SK-N-SH treated with all-trans-retinoic acid at 6 μM for 48 hours (cell line): ENCODE data around the gene ABCC4.

Source experiments
- ATAC-seq: fragments of 200-7000 bp; cut with Tn5 transposase; 3 replicates; pipeline ENCODE4 v1.9.1; 2020; ENCODE audit warnings: mild to moderate bottlenecking, moderate library complexity
- ARNTL ChIP-seq: fragments of 450-650 bp; formaldehyde crosslinking; IDR thresholded peaks from 2 replicates; pipeline ENCODE4 v1.5.0; 2020; ENCODE audit warnings: low read depth, mild to moderate bottlenecking, moderate library complexity, borderline replicate concordance
- BACH2 ChIP-seq: fragments of 250-450 bp; sonication (Bioruptor Pico); IDR thresholded peaks from 2 replicates; pipeline ENCODE4 v1.9.0; 2021; ENCODE audit warnings: mild to moderate bottlenecking, borderline replicate concordance
- CREB5 ChIP-seq: fragments of 250-450 bp; sonication (Bioruptor Pico); IDR thresholded peaks from 2 replicates; pipeline ENCODE4 v1.5.1; 2020; ENCODE audit warnings: low read depth, mild to moderate bottlenecking, moderate library complexity
- CSDC2 ChIP-seq: fragments of 250-450 bp; sonication (Bioruptor Pico); IDR thresholded peaks from 2 replicates; pipeline ENCODE4 v1.5.0; 2020; ENCODE audit warnings: mild to moderate bottlenecking, moderate library complexity
- ESRRG ChIP-seq: fragments of 250-450 bp; sonication (Bioruptor Pico); IDR thresholded peaks from 2 replicates; pipeline ENCODE4 v1.6.1; 2021; ENCODE audit warnings: mild to moderate bottlenecking
- GLIS3 ChIP-seq: fragments of 250-450 bp; sonication (Bioruptor Pico); IDR thresholded peaks from 2 replicates; pipeline ENCODE4 v1.5.0; 2020; ENCODE audit warnings: mild to moderate bottlenecking, moderate library complexity
- ISL1 ChIP-seq: fragments of 250-450 bp; sonication (Bioruptor Pico); IDR thresholded peaks from 2 replicates; pipeline ENCODE4 v2.1.2; 2022; ENCODE audit warnings: mild to moderate bottlenecking, moderate library complexity
- OSR1 ChIP-seq: fragments of 250-450 bp; sonication (Bioruptor Pico); IDR thresholded peaks from 2 replicates; pipeline ENCODE4 v1.8.0; 2022; ENCODE audit warnings: moderate library complexity, mild to moderate bottlenecking, inconsistent platforms
- POU6F1 ChIP-seq: fragments of 250-450 bp; sonication (Bioruptor Pico); IDR thresholded peaks from 2 replicates; pipeline ENCODE4 v1.8.0; 2021; ENCODE audit warnings: low read depth, mild to moderate bottlenecking, moderate library complexity, borderline replicate concordance
- PPARA ChIP-seq: fragments of 250-450 bp; sonication (Bioruptor Pico); IDR thresholded peaks from 2 replicates; pipeline ENCODE4 v1.5.0; 2020; ENCODE audit warnings: mild to moderate bottlenecking, borderline replicate concordance
- RARB ChIP-seq: fragments of 250-450 bp; sonication (Bioruptor Pico); IDR thresholded peaks from 2 replicates; pipeline ENCODE4 v1.8.0; 2021; ENCODE audit warnings: mild to moderate bottlenecking, moderate library complexity
- SNAI2 ChIP-seq: fragments of 250-450 bp; sonication (Bioruptor Pico); IDR thresholded peaks from 2 replicates; pipeline ENCODE4 v1.5.0; 2020; ENCODE audit warnings: mild to moderate bottlenecking, moderate library complexity
- TCF4 ChIP-seq: fragments of 250-450 bp; sonication (Bioruptor Pico); IDR thresholded peaks from 2 replicates; pipeline ENCODE4 v1.8.0; 2021; ENCODE audit warnings: mild to moderate bottlenecking, moderate library complexity, borderline replicate concordance
- TOX ChIP-seq: fragments of 250-450 bp; sonication (Bioruptor Pico); IDR thresholded peaks from 2 replicates; pipeline ENCODE4 v1.8.0; 2021; ENCODE audit warnings: mild to moderate bottlenecking, moderate library complexity, borderline replicate concordance
- ZC3H10 ChIP-seq: fragments of 250-450 bp; sonication (Bioruptor Pico); IDR thresholded peaks from 2 replicates; pipeline ENCODE4 v1.5.1; 2021; ENCODE audit warnings: mild to moderate bottlenecking, moderate library complexity
- ZFP3 ChIP-seq: fragments of 250-450 bp; sonication (Bioruptor Pico); IDR thresholded peaks from 2 replicates; pipeline ENCODE4 v1.5.0; 2020; ENCODE audit warnings: mild to moderate bottlenecking, moderate library complexity
- ZFP30 ChIP-seq: fragments of 450-650 bp; formaldehyde crosslinking; IDR thresholded peaks from 2 replicates; pipeline ENCODE4 v1.5.0; 2022; ENCODE audit warnings: mild to moderate bottlenecking, moderate library complexity
- ZNF70 ChIP-seq: fragments of 450-650 bp; formaldehyde crosslinking; IDR thresholded peaks from 2 replicates; pipeline ENCODE4 v1.5.0; 2020; ENCODE audit warnings: mild to moderate bottlenecking, moderate library complexity
- TF ChIP-seq, protein P1 (sequence below): fragments of 250-450 bp; sonication (Bioruptor Pico); IDR thresholded peaks from 2 replicates; pipeline ENCODE4 v1.5.0; 2020; ENCODE audit warnings: mild to moderate bottlenecking, moderate library complexity
- TF ChIP-seq, protein P2 (sequence below): fragments of 250-450 bp; sonication (Bioruptor Pico); IDR thresholded peaks from 2 replicates; pipeline ENCODE4 v1.8.0; 2020; ENCODE audit warnings: mild to moderate bottlenecking, moderate library complexity, borderline replicate concordance
- TF ChIP-seq, protein P3 (sequence below): fragments of 250-450 bp; sonication (Bioruptor Pico); IDR thresholded peaks from 2 replicates; pipeline ENCODE4 v1.5.1; 2021; ENCODE audit warnings: mild to moderate bottlenecking, moderate library complexity

The ABCC4 gene

GRCh38 chr13:95059306-95059705 is 241.9 kb downstream of the ABCC4 start:
- TF ChIP-seq, protein P1, sequence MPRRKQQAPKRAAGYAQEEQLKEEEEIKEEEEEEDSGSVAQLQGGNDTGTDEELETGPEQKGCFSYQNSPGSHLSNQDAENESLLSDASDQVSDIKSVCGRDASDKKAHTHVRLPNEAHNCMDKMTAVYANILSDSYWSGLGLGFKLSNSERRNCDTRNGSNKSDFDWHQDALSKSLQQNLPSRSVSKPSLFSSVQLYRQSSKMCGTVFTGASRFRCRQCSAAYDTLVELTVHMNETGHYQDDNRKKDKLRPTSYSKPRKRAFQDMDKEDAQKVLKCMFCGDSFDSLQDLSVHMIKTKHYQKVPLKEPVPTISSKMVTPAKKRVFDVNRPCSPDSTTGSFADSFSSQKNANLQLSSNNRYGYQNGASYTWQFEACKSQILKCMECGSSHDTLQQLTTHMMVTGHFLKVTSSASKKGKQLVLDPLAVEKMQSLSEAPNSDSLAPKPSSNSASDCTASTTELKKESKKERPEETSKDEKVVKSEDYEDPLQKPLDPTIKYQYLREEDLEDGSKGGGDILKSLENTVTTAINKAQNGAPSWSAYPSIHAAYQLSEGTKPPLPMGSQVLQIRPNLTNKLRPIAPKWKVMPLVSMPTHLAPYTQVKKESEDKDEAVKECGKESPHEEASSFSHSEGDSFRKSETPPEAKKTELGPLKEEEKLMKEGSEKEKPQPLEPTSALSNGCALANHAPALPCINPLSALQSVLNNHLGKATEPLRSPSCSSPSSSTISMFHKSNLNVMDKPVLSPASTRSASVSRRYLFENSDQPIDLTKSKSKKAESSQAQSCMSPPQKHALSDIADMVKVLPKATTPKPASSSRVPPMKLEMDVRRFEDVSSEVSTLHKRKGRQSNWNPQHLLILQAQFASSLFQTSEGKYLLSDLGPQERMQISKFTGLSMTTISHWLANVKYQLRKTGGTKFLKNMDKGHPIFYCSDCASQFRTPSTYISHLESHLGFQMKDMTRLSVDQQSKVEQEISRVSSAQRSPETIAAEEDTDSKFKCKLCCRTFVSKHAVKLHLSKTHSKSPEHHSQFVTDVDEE (CRISPR knock-in tag), result no peak
- TF ChIP-seq CSDC2 (CRISPR knock-in tag) (no peak), ESRRG (no peak), TOX (CRISPR knock-in tag) (no peak), ZFP3 (CRISPR knock-in tag) (no peak), SNAI2 (CRISPR knock-in tag) (no peak), BACH2 (CRISPR knock-in tag) (no peak), OSR1 (CRISPR knock-in tag) (no peak), ZNF70 (no peak)
- no peak for ATAC-seq

- ATAC-seq, result no peak
These were observed 242.6 kb downstream of the ABCC4 start for GRCh38 chr13:95058680-95059079.

More at GRCh38 chr13:95058680-95059079, 242.6 kb downstream of the ABCC4 start:
- TF ChIP-seq ISL1 (CRISPR knock-in tag), result no peak
- TF ChIP-seq BACH2 (CRISPR knock-in tag), result no peak
- TF ChIP-seq ZNF70, result no peak
- TF ChIP-seq, protein P1 (CRISPR knock-in tag), result no peak
- TF ChIP-seq, protein P2, sequence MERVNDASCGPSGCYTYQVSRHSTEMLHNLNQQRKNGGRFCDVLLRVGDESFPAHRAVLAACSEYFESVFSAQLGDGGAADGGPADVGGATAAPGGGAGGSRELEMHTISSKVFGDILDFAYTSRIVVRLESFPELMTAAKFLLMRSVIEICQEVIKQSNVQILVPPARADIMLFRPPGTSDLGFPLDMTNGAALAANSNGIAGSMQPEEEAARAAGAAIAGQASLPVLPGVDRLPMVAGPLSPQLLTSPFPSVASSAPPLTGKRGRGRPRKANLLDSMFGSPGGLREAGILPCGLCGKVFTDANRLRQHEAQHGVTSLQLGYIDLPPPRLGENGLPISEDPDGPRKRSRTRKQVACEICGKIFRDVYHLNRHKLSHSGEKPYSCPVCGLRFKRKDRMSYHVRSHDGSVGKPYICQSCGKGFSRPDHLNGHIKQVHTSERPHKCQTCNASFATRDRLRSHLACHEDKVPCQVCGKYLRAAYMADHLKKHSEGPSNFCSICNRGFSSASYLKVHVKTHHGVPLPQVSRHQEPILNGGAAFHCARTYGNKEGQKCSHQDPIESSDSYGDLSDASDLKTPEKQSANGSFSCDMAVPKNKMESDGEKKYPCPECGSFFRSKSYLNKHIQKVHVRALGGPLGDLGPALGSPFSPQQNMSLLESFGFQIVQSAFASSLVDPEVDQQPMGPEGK (CRISPR knock-in tag), result no peak
- TF ChIP-seq, protein P3, sequence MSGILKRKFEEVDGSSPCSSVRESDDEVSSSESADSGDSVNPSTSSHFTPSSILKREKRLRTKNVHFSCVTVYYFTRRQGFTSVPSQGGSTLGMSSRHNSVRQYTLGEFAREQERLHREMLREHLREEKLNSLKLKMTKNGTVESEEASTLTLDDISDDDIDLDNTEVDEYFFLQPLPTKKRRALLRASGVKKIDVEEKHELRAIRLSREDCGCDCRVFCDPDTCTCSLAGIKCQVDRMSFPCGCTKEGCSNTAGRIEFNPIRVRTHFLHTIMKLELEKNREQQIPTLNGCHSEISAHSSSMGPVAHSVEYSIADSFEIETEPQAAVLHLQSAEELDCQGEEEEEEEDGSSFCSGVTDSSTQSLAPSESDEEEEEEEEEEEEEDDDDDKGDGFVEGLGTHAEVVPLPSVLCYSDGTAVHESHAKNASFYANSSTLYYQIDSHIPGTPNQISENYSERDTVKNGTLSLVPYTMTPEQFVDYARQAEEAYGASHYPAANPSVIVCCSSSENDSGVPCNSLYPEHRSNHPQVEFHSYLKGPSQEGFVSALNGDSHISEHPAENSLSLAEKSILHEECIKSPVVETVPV, result no peak
- TF ChIP-seq CSDC2 (CRISPR knock-in tag), result no peak
- TF ChIP-seq PPARA (CRISPR knock-in tag), result no peak
- TF ChIP-seq ARNTL (CRISPR knock-in tag), result no peak
- no peak for TF ChIP-seq ZC3H10
- TF ChIP-seq TCF4 (CRISPR knock-in tag), result no peak
- no peak for TF ChIP-seq RARB
- TF ChIP-seq ESRRG, result no peak
- TF ChIP-seq CREB5 (CRISPR knock-in tag), result no peak
- TF ChIP-seq ZFP30, result no peak
- TF ChIP-seq POU6F1 (CRISPR knock-in tag), result no peak
- no peak for TF ChIP-seq GLIS3 (CRISPR knock-in tag)
- TF ChIP-seq TOX (CRISPR knock-in tag), result no peak
